Esophagus (tissue), 2 donors: ENCODE data around the gene TMEM144. TPM values are rescaled to one million over a fixed set of nuclear protein-coding genes. Genes with fewer than 3 reads are reported as not detected.
A peak's percentile ranks its signal among the peaks of the same experiment; 100 is the strongest.

Source experiments
- H3K27ac ChIP-seq, 2 donors: one replicate each; pipeline ENCODE4 v1.5.1; 2013; ENCODE audit warnings: low read depth in 2 of 2, mild to moderate bottlenecking in 2 of 2, inconsistent platforms in 1 of 2, low read length in 1 of 2, moderate library complexity in 1 of 2
- H3K27me3 ChIP-seq, 2 donors: one replicate each; pipeline ENCODE4 v1.6.1; 2013; ENCODE audit warnings: low read length in 2 of 2, control low read depth in 1 of 2, mild to moderate bottlenecking in 1 of 2; ENCODE audit not compliant: insufficient read depth in 2 of 2, control insufficient read depth in 1 of 2
- H3K36me3 ChIP-seq, 2 donors: one replicate each; pipeline ENCODE4 v1.6.1; 2013; ENCODE audit warnings: low read length in 1 of 2; ENCODE audit not compliant: control insufficient read depth in 2 of 2, insufficient read depth in 2 of 2
- H3K4me1 ChIP-seq, 2 donors: one replicate each; pipeline ENCODE4 v1.6.1; 2013; ENCODE audit warnings: low read length in 1 of 2; ENCODE audit not compliant: control insufficient read depth in 2 of 2, insufficient read depth in 2 of 2
- H3K4me3 ChIP-seq, 2 donors: one replicate each; pipeline ENCODE4 v1.5.1; 2013; ENCODE audit warnings: low read length in 2 of 2, mild to moderate bottlenecking in 2 of 2, low read depth in 1 of 2, moderate library complexity in 1 of 2
- H3K9me3 ChIP-seq, 2 donors: one replicate each; pipeline ENCODE4 v1.6.1; 2013; ENCODE audit warnings: mild to moderate bottlenecking in 2 of 2, low read depth in 1 of 2, low read length in 1 of 2, moderate library complexity in 1 of 2; ENCODE audit not compliant: control insufficient read depth in 2 of 2, insufficient read depth in 1 of 2
- WGBS, 2 donors: extraction: QIAGEN DNeasy Blood & Tissue Kit; methylation state at CpG; one replicate each; pipeline ENCODE4 v1.1.7; 2013; 5-methylcytosine and 5-hydroxymethylcytosine counted together
- polyA plus RNA-seq, 2 donors: library from polyadenylated mRNA; stranded (reverse); fragments of 200-250 nt; gene quantifications; one replicate each; pipeline ENCODE4 v1.2.3, GENCODE V29; 2013
- donor health status: healthy with polysubstance abuse.
- donor health status: Bipolar disorder and iron deficiency.

TMEM144 gene
- 1 to 10 TPM; 2.7 to 2.9 TPM for polyA plus RNA-seq

DNA sequence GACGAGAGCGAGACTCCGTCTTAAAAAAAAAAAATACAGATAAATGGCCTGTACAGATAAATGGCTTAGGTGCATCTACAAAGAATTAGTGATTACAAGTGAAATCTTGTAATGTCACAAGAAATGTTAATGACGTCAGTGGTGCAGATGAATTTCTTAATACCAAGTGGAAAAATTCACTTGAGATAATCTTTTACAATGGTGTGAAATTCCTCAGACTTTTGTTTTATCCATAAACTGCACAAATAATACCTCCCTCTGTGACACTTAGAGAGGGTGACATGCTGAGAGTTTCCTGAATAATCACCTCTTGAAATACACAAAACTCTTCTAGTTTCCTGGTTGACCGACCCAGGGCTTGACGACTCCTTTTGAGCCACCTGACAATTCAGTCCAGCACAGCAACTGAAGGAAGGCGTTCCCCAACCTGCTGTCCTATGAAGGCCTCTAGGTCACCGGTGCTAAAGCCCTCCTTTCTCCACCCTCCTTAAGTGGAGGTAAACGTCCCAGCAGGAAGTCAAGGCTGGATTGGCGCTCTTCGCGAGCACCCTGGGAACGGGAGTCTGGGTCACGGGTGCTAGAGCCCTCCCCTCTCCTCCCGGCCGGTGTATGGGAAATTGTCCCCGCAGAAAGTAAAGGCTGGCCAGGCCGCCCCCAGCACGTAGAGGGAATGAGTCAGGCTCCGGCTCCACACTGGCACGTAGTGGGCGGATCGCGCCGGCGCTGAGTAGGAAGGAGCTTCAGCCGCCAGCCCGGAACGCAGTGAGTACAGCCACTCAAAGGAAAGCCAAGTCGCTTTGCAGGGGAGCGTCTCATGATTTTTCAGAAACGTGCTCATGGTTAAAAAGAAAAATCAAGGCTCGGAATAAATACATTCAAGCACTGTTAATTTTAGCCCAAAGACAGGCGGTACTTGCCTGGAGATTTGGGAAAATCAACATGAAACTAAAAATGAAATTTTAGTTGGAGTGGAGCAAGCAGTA is at the start of gene TMEM144:
TSS of gene TMEM144 (plus strand) at position 662 of the 983 bp plus-strand sequence. CDS start 2,182 bp downstream, outside the sequence.
- Histone ChIP-seq H3K36me3 (no peaks in the 10 kb centered on the region), H3K4me1 (no peaks in the 10 kb centered on the region), H3K27me3 (no peaks in the 10 kb centered on the region), H3K27ac (peak within 1 kb of the TSS; percentile 94 to 98), H3K9me3 (no peaks in the 10 kb centered on the region), H3K4me3 (peak within 1 kb of the TSS; percentile 47 to 62)
- WGBS, 2 donors = 13% methylated on average over 34 of the region's 34 CpGs

DNA sequence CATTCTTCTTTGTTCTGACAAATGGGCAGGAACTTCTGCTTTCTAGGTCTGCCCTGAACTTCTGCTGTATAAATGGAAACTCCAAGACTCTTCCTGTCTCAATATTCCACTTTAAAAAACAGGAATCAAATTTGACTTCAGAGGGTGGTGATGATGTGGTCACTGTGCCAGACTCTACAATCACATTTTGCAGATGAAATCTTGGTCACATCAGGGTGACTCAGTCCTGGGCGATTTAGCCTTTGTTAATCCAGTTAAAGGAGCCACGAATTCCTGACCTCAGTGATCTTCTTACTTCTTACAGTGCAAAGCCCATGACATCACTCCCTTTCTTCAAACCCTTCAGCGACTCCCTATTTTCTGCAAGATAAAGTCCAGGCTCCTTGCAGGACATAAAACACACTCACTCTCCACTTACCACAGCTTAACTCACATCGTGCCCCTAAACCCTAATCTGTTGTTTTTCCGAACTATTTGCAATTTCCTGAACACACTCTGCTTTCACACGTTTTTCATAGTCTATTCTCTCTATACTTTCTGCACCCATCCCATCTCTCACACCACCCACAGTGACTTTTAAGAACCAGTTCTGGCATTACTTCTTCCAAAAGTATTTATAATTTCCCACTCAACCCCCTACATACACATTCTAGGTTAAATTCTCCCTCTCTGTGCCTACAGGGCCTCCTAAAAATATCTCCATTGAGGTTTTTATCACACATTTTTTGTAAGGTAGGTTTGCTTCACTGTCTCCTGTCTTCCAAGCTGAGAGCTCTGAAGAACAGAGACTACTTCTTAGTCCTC is 48.5 kb upstream of the TMEM144 start:
- Histone ChIP-seq H3K27ac (no peak overlapping the region), H3K27me3 (no peaks in the 10 kb centered on the region), H3K4me3 (no peak overlapping the region), H3K9me3 (no peaks in the 10 kb centered on the region), H3K36me3 (no peaks in the 10 kb centered on the region), H3K4me1 (no peaks in the 10 kb centered on the region)
- 49 to 56% methylated on average over 6 of the region's 6 CpGs for WGBS, 2 donors

DNA sequence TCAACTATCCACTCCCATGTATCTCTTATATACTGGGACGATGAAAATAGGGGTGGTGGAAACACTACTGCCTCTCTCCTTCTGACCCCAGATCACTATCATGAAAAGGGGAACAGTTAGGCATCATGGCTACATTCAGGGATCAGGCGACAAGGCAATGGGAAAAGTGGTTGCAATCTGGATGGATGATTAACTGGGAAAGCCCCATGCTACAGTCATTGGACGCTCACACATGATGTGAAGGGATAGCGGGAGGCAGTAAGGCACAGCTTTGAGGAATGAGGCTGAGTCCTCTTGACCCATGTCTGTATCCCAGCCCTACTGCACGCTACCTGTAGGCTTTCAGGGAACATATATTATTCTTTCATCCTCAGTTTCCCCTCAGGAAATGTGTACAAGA is 47.7 kb upstream of the TMEM144 start:
- Histone ChIP-seq H3K4me1 (no peaks in the 10 kb centered on the region), H3K27me3 (no peaks in the 10 kb centered on the region), H3K9me3 (no peaks in the 10 kb centered on the region), H3K36me3 (no peaks in the 10 kb centered on the region), H3K4me3 (no peak overlapping the region), H3K27ac (no peak overlapping the region)
- WGBS, 2 donors = 89% methylated on average over 5 of the region's 5 CpGs

DNA sequence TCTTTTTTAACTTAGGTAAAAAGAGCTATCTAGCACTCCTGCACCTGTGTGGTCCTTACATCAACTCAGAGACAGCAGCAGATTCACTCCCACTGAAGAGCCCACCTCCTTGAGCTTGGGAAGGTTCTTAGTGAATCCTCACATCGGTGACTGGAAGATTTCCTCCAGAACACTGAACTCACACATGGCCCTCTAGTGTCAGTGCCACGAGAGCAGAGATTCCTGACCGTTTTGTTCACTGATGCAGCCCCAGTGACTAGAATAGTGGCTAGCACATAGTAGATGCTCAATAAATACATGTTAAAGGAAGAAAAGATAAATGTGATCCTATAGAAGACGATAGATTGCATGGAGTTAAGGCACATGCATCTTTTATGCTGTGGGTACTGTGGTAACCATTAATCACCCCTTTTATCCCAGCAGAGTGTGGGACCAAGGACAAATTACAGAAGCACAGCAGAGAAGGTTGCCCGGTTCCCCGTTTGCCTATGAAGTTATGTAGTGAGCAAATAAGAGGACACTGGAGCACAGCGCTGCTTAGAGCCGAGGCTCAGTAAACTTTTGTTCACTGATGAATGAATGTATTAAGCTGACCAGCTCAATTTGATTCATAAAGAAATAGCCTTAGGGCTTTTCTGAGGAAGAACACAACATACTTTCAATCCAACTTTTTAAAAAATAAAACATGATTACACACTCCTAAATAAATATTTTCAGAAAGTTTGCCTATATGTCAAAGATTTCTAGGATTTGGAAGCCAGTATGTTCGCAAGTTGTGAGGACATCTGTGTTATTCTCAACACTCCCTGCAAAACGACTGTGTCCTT is 46.1 kb upstream of the TMEM144 start:
- no peak overlapping the region for H3K4me3 ChIP-seq
- WGBS, 2 donors = 42 to 44% methylated on average over 10 of the region's 10 CpGs
- H3K27ac ChIP-seq = no peak overlapping the region

DNA sequence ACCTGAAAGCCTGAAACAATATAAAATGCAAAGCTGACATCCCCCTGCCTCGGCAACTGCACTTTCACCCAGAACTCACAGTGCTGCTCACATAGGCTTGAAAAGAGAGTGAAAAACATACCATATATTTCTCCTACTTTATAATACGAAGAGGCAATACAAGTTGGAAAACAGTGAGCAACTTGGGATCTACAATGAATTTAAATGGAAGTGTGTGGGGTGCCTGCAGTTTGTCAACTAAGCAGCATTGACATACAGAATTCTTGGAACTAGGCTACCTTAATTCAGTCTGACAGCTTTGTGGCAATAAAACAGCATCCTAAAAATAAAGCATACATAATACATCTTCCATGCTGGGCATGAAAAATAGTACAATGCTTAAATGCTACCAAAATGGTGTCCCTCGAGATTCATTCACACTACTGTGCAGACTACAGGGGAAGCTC is 45.5 kb upstream of the TMEM144 start:
- Histone ChIP-seq H3K4me3 (no peak overlapping the region), H3K27me3 (no peaks in the 10 kb centered on the region), H3K9me3 (no peaks in the 10 kb centered on the region), H3K27ac (no peak overlapping the region), H3K4me1 (no peaks in the 10 kb centered on the region), H3K36me3 (no peaks in the 10 kb centered on the region)
- 54 to 55% methylated on average over 3 of the region's 3 CpGs for WGBS, 2 donors

More for the DNA sequence above, 46.1 kb upstream of the TMEM144 start:
- Histone ChIP-seq H3K36me3 (no peaks in the 10 kb centered on the region), H3K4me1 (no peaks in the 10 kb centered on the region), H3K27me3 (no peaks in the 10 kb centered on the region), H3K9me3 (no peaks in the 10 kb centered on the region)

DNA sequence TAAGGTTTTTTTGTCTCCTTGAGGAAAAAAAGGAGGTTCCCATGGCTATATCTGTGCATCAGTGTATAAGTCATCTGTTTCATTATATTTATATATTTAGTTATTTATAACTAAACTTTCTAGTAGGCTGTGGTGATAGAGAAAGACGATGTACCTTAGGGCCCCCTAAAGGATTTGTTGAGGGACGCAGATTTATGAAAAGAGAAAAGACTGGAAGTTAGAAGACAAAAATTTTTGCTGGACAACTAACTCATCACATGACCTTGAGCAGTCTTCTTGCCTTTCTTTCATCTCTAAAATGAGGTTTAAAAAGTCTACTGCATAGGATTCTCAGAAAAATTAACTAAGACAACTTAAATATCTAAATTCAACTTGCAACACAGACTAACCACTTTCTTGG is 43.6 kb upstream of the TMEM144 start:
- Histone ChIP-seq H3K27ac (no peak overlapping the region), H3K9me3 (no peaks in the 10 kb centered on the region), H3K4me3 (no peak overlapping the region), H3K36me3 (no peaks in the 10 kb centered on the region), H3K27me3 (no peaks in the 10 kb centered on the region), H3K4me1 (peaks cover 0 to 3% of the 10 kb centered on the region in 2 donors)
- 53 to 59% methylated on average over 2 of the region's 2 CpGs for WGBS, 2 donors

DNA sequence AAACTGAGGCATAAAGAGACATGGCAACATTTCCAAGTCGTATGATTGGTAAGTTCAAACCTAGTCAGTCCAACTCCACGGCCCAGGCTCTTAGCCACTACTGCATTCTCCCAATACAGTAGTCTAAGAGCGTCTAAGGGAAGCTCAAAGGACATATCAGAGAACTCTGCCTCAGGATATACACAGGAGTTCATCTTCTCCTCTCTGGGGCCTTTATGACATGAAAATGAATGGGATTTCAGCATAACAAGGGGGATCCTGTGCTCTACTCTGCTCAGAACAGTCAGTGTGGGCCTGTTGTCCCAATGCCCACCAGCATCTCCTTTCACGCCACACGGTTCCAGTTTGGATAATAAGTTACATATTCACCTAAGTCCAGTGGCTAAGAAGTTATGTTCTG is 41.7 kb upstream of the TMEM144 start:
- no peaks in the 10 kb centered on the region for H3K27me3 ChIP-seq
- peak overlapping the region in 1 of 2 donors; percentile 15 for H3K4me3 ChIP-seq
- H3K4me1 ChIP-seq = peaks cover 0 to 3% of the 10 kb centered on the region in 2 donors
- H3K36me3 ChIP-seq = no peaks in the 10 kb centered on the region
- no peaks in the 10 kb centered on the region for H3K9me3 ChIP-seq
- H3K27ac ChIP-seq = no peak overlapping the region
- 77 to 85% methylated on average over 5 of the region's 5 CpGs for WGBS, 2 donors

DNA sequence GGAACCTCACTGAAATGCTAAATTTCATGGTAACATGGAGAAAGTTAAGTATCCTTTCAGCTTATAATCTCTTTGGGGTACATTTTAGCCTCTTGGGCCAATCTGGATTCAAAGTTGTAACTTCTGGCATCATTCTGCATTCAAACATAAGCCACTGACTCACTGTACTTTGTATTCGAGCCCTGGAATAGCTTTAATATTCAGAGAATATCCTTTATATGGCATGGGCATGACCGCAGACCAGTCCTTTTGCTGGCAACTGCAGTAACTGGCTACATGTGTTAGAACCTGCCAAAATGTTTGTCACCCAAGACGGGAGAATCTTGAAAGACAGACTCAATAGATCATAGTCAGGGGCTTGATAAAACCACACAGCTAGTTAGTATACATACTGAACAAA is 40.8 kb upstream of the TMEM144 start:
- Histone ChIP-seq H3K4me1 (peaks cover 0 to 3% of the 10 kb centered on the region in 2 donors), H3K27me3 (no peaks in the 10 kb centered on the region), H3K9me3 (no peaks in the 10 kb centered on the region), H3K27ac (no peak overlapping the region), H3K4me3 (peak overlapping the region in 1 of 2 donors; percentile 2), H3K36me3 (no peaks in the 10 kb centered on the region)
- 28 to 45% methylated on average over 3 of the region's 3 CpGs for WGBS, 2 donors
